B cell (primary cell): ENCODE data around the gene NLGN1.

Experiments
- EZH2 ChIP-seq: IDR thresholded peaks from 2 replicates; pipeline ENCODE4 v1.6.1; 2012; ENCODE audit warnings: borderline replicate concordance, low read depth, mild to moderate bottlenecking, moderate library complexity, low read length; ENCODE audit not compliant: insufficient read depth, poor library complexity, severe bottlenecking
- TF ChIP-seq, protein P1 (sequence below): fragments of 200-600 bp; IDR thresholded peaks from one replicate; pipeline ENCODE4 v1.8.0; 2022; ENCODE audit warnings: antibody characterized with exemption, mild to moderate bottlenecking

DNA sequence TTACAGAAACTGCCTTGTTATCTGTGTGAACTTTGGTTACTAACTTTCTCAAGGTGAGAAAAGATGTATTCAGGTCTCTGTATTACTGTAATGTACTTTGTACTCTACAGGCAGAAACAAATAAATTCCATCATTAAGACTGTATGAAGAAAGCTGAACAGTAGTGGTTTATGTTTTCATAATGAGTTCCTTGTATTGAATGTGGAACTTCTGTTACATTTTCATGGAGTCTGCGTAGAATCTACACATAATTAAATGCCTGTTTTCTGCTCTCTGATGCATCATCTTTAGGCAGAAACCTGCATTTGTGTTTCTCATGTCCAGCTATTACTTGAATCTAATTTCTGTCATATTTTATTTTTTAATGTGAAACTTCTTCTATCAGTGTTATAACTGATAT is 302.8 kb downstream of the NLGN1 start:
- TF ChIP-seq, protein P1, sequence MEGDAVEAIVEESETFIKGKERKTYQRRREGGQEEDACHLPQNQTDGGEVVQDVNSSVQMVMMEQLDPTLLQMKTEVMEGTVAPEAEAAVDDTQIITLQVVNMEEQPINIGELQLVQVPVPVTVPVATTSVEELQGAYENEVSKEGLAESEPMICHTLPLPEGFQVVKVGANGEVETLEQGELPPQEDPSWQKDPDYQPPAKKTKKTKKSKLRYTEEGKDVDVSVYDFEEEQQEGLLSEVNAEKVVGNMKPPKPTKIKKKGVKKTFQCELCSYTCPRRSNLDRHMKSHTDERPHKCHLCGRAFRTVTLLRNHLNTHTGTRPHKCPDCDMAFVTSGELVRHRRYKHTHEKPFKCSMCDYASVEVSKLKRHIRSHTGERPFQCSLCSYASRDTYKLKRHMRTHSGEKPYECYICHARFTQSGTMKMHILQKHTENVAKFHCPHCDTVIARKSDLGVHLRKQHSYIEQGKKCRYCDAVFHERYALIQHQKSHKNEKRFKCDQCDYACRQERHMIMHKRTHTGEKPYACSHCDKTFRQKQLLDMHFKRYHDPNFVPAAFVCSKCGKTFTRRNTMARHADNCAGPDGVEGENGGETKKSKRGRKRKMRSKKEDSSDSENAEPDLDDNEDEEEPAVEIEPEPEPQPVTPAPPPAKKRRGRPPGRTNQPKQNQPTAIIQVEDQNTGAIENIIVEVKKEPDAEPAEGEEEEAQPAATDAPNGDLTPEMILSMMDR, result no peak
- no peak for TF ChIP-seq EZH2
